MG63 (cell line): ENCODE data around the gene ATP8B4. TPM values are rescaled to one million over a fixed set of nuclear protein-coding genes. Genes with fewer than 3 reads are reported as not detected.
A peak's percentile ranks its signal among the peaks of the same experiment; 100 is the strongest.

ENCODE experiments used
- DNase-seq: peaks from one replicate; pipeline ENCODE4 v3.0.0-alpha.2; 2020
- H3K27me3 ChIP-seq: fragments of 250-450 bp; sonication (Bioruptor Pico); 2 replicates; pipeline ENCODE4 v1.5.1; 2020; ENCODE audit warnings: mild to moderate bottlenecking, moderate library complexity
- H3K36me3 ChIP-seq: fragments of 250-450 bp; sonication (Bioruptor Pico); 2 replicates; pipeline ENCODE4 v1.5.1; 2020; ENCODE audit warnings: mild to moderate bottlenecking, moderate library complexity
- H3K4me3 ChIP-seq: fragments of 250-450 bp; sonication (Bioruptor Pico); 2 replicates; pipeline ENCODE4 v1.5.1; 2020; ENCODE audit warnings: mild to moderate bottlenecking, moderate library complexity
- H3K9me3 ChIP-seq: fragments of 250-450 bp; sonication (Bioruptor Pico); 2 replicates; pipeline ENCODE4 v1.5.1; 2020; ENCODE audit warnings: mild to moderate bottlenecking, moderate library complexity
- total RNA-seq: library from RNA; depleted of rRNA; stranded (reverse); fragments of >200 nt; shearing (Covaris generic); gene quantifications from 2 replicates; pipeline ENCODE4 v1.2.3, GENCODE V29; 2014; ENCODE audit warnings: low replicate concordance

ATP8B4 gene
- total RNA-seq, 1 experiment from 2014 or later = not detected

DNA sequence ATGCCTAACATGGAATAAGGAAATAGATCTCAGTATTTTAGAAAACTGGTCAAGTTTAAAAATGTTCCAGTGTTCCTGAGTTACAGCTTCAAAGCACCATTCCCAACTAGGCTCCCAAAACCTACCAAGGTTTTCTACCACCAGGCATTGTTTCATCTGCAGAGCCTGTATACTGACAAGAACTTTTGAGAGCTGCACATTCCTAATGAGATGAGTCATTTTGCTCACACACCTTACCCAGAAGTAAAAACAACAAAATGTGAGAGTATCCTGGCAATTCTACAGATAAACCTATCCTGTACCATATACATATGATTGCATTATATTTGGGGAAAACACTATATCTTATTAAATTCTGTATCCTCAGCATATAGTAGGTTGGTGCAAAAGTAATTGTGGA is 90.7 kb downstream of the ATP8B4 start:
- Histone ChIP-seq H3K36me3 (no peaks in the 10 kb centered on the region), H3K9me3 (no peaks in the 10 kb centered on the region), H3K27me3 (no peaks in the 10 kb centered on the region), H3K4me3 (no peak overlapping the region)
- DNase-seq = no peak

DNA sequence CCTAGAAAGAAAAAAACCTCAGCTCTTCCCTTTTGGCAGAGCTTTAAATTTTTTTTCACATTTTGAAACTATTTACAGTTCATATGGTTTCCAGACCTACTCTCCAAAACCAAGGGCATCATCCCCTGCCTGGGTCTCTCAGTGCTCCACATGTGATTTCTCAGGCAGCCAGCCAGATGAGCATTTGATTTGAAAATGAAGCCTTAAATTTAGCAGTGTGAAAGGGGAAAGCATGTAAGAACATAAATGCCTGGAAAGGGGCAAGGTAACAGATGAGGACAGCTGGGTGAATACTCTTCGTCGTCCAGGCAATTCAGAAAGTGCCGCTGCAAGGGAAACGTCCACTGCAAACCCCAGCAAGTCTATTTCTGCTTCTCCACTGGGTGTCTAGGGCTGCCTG is 94.8 kb downstream of the ATP8B4 start:
- Histone ChIP-seq H3K27me3 (no peaks in the 10 kb centered on the region), H3K36me3 (no peaks in the 10 kb centered on the region), H3K4me3 (no peak overlapping the region), H3K9me3 (no peaks in the 10 kb centered on the region)
- no peak for DNase-seq

DNA sequence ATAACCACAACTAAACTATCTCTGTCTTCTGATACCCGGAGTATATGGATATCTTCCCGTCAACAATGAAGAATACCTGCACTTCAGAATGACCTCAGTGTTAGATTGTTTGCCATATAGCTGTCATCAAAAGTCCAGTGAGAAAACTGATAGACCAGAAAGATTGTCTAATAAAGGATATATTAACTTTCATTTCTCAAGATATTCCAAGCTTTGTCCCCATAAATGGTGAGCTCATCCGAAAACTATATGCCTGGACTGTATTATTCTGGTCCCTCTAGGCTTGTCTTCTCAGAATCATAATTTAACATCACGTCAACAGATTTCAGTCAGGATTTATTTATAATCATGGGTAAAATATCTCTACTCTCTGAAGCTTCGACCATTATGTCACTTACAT is 100.5 kb downstream of the ATP8B4 start:
- DNase-seq = no peak
- no peaks in the 10 kb centered on the region for H3K9me3 ChIP-seq

DNA sequence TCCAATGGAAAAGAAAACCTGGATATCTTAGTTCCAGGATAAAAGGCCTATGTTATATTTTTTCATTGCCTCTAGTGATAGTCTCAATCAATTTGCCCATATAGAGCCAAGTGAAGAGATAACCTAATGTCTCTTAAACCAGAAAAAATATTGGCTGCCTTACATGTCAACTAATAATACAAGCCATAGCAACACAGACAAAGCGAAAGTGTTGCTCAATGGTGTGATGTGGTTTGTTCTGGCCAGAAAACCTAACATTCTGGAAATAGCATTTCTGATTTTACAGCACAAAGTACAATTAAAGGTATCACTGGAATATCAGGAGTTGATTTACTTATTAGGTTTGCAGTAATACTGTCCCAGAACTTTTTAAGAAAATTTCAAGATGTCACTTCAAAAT is 101.5 kb downstream of the ATP8B4 start:
- H3K4me3 ChIP-seq = no peak overlapping the region
- no peaks in the 10 kb centered on the region for H3K27me3 ChIP-seq
- no peak for DNase-seq
- no peaks in the 10 kb centered on the region for H3K36me3 ChIP-seq
- no peaks in the 10 kb centered on the region for H3K9me3 ChIP-seq

More for the DNA sequence above, 100.5 kb downstream of the ATP8B4 start:
- Histone ChIP-seq H3K27me3 (no peaks in the 10 kb centered on the region), H3K4me3 (no peak overlapping the region), H3K36me3 (no peaks in the 10 kb centered on the region)

DNA sequence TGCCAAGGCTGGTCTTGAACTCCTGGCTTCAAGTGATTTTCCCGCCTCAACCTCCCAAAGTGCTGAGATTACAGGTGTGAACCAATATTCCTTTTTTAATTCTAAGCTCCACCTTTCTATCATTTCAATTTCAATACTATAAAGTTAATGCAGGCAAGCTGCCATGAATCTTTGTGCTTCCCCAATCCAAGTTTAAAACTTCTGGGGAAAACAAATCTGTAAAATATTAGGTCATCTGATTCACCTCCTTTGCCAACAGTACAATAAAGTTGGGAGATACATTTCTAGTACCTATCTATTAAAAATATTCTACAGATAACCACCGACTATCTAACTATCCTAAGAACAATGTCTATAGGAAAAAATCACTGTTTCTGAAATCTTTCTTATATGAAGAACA is 102.1 kb downstream of the ATP8B4 start:
- H3K4me3 ChIP-seq = no peak overlapping the region
- H3K27me3 ChIP-seq = no peaks in the 10 kb centered on the region
- no peaks in the 10 kb centered on the region for H3K36me3 ChIP-seq
- DNase-seq = no peak
- H3K9me3 ChIP-seq = no peaks in the 10 kb centered on the region

DNA sequence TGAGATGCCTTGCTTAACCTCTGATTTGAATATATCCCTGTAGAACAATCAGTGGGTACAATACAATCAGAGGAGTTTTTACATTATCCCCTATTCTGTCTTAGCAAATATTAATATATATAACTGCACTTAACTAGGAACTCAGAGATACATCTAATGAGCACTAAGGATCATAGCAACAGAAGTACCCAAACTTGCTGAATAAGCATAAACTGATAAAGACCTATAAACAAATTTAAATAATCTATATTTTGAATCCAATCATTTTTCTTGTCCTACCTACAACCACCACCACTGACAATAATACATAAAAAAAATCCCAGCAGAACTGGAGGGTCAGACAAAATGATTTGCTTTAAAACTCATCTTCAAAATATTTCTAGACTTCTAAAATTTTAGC is 106.2 kb downstream of the ATP8B4 start:
- no peaks in the 10 kb centered on the region for H3K36me3 ChIP-seq
- H3K4me3 ChIP-seq = no peak overlapping the region
- no peak for DNase-seq
- no peaks in the 10 kb centered on the region for H3K9me3 ChIP-seq
- H3K27me3 ChIP-seq = no peaks in the 10 kb centered on the region

DNA sequence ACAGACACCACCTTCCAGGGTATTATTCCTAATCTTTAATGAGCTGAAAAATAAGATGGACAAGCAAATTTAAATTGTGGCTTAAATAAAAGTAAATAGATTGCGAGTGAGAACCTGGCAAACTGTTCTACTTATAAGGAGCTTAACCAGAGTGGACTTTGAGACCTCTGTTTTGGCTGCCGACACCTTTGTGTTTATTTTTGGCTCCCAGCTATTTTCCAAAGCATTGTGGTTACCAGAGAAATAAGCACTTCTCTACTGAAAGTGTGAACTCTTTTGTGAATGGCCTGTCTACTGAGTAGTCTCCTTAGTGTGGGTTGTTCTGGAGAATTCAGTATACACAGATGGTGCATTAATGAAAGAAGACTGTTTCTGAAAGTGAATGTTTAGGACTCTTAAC is 109.4 kb downstream of the ATP8B4 start:
- Histone ChIP-seq H3K4me3 (no peak overlapping the region), H3K36me3 (no peaks in the 10 kb centered on the region), H3K27me3 (no peaks in the 10 kb centered on the region), H3K9me3 (no peaks in the 10 kb centered on the region)
- DNase-seq = no peak

DNA sequence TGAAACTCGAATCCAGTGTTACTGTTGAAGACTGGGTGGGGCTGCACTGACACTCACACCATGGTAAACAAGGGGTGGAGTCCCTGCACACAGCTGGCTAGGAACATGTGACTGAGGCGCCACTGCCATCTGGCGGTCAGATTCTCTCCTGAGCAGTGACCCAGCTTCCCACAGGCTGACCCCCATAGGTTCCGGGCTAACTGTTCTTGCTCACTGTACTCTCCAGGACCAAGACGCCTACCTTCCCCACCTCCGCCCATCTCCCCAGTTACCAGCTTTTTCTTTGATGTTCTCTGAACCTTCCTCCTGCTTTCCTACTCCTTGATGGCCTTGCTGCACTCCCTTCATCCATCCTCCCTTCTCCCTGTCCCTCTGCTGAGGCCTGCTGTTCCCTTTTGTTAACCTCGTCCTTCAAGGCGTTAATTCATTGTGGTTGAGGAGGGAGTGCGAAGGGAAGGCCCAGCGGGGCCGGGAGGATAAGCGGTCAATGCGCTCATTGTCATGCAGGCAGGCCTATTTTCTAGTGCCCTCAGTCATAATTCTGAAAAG is 115.2 kb downstream of the ATP8B4 start:
- Histone ChIP-seq H3K9me3 (no peaks in the 10 kb centered on the region; the same call in 1 of the 2 replicates), H3K27me3 (no peaks in the 10 kb centered on the region), H3K36me3 (no peaks in the 10 kb centered on the region), H3K4me3 (no peak overlapping the region)
- DNase-seq = peak; percentile 87

DNA sequence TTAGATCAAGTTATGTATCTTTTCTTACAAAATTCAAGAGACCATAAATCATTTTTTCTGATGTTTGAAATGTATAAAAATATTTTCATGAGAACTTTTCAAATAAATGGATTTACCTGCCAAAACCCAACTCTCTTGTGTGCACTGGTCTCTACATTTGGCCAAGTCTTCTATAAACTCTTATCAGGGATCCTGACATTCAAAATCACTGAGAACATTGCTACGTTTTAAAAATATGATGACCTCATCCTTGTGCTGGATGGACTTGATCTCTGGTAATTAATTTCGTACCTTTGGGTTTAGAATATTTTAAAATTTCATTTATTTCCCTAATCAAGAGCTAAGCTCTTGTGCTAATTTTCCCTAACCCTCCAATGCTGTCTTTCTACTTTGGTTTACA is 127.4 kb downstream of the ATP8B4 start:
- Histone ChIP-seq H3K4me3 (no peak overlapping the region), H3K9me3 (no peaks in the 10 kb centered on the region)
- DNase-seq = no peak

DNA sequence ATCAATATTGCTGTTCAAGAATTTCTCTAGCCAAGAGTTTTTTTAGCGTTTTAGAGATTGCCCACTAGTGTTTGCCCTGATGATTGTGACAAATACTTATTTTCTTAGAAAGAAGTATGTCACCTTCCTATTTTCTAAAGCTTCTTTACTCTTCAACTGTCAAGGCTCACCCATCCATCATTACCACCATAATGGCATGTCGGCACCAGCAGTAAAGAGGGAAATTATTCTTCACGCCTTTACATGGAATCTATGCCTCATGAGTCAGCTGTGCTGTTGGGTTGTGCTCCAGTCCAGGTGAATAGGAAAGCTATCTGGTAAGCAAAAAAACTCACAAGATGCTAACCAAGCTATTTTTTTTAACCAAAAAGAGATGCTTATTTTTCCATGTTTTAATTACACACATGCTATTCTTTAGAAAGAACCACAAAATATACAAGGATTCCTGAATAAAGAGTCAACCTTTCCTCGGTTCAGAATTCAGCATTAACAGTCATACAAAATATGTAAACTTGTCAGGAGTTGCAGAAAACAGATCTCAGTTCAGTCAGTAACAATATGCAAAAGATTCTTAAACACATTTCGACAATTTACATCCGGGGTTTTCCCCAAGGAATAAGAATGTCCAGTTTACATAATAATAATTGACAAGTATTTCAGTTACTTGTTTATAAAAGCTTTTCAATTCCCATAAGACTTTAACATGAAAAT is 128.0 kb downstream of the ATP8B4 start:
- H3K36me3 ChIP-seq = no peaks in the 10 kb centered on the region
- DNase-seq = no peak
- H3K4me3 ChIP-seq = no peak overlapping the region
- H3K27me3 ChIP-seq = no peaks in the 10 kb centered on the region
- no peaks in the 10 kb centered on the region for H3K9me3 ChIP-seq

More for the DNA sequence above, 127.4 kb downstream of the ATP8B4 start:
- Histone ChIP-seq H3K27me3 (no peaks in the 10 kb centered on the region), H3K36me3 (no peaks in the 10 kb centered on the region)

DNA sequence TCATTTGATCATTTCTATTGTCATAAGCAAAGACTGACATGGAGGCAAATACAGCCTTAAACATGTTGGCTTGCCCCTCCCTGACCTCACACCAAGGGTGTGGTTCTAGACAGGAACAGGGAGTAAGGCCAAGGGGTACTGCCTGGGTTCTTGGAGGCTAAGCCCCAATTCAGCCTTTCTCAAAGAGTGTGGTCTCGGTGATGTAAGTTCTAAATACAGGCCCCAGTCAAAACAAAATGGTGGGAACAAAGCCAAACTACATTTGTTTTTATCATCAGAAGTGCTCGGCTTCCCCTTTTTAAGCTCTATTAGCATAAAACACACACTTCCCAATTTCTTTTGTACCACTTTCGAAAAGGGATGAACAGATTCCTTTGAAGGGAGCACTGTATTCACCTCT is 129.5 kb downstream of the ATP8B4 start:
- H3K4me3 ChIP-seq = no peak overlapping the region
- no peak for DNase-seq
- no peaks in the 10 kb centered on the region for H3K9me3 ChIP-seq
- no peaks in the 10 kb centered on the region for H3K27me3 ChIP-seq
- H3K36me3 ChIP-seq = no peaks in the 10 kb centered on the region

DNA sequence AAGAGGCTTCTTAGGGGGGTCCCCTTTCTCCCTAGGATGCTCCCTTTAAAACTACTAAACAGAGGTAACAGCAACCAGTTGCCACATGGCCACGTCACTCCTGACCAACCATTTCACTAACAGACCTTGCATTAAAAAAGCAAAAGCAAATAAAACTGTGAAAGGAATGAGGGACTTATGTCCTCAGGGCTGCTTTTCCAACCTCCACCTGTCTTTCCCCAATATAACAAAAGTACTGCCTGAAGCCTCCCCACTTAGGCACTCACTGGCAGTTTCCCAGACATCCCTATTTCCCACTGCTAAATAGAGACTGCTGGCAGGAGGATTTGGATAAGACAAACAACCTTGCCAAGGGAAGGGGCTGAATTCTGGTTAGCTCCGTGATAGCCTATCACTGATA is 130.3 kb downstream of the ATP8B4 start:
- Histone ChIP-seq H3K36me3 (no peaks in the 10 kb centered on the region), H3K27me3 (no peaks in the 10 kb centered on the region), H3K9me3 (no peaks in the 10 kb centered on the region), H3K4me3 (no peak overlapping the region)
- no peak for DNase-seq

DNA sequence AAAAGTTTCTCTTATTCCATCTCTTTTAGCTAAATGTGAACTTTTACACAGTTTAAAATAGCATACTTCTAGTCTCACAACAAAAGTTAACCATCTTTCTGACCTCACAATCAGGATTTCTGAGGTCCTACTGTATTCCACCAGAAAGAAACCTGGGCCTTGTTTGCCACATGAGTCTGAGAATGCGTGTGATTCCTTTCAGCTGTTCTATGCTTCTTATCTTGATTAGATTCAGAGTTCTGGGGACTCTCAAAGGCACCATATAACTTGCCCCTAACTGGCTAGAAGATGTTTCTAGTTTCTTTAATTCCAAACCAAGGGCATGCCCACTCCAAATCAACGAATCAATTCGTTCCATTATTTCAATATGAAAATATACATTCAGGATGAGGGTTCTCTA is 131.1 kb downstream of the ATP8B4 start:
- H3K4me3 ChIP-seq = no peak overlapping the region
- DNase-seq = no peak
- no peaks in the 10 kb centered on the region for H3K27me3 ChIP-seq
- no peaks in the 10 kb centered on the region for H3K9me3 ChIP-seq
- H3K36me3 ChIP-seq = no peaks in the 10 kb centered on the region

DNA sequence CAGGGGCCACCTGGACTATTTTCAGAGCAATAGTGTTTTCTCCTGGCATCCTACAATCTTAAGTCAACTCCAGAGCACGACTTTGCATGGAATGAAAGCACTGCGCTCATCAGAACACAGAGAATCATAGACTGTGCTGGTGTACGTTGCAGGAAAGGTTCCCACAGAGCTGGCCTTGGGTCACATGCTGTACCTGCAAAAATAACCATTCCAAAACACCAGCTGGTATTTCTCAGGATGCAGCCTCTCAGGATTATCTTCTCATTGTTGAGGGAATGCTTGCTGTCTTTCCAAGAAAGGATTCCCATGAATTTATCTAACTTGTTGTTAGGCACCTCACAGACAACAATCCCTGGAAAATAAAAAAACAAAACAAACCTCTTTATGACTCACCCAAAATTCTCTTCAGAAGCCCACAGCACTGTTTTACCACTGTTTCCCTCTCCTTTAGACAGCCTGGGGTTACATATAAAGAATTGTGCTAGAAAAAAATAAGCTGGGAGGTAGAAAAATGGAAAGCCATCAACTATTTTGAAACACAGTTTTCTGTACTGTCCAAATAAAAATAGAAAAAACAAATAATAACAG is 131.7 kb downstream of the ATP8B4 start:
- no peak for DNase-seq
- H3K4me3 ChIP-seq = no peak overlapping the region
- H3K36me3 ChIP-seq = no peaks in the 10 kb centered on the region
- H3K27me3 ChIP-seq = no peaks in the 10 kb centered on the region
- H3K9me3 ChIP-seq = no peaks in the 10 kb centered on the region

DNA sequence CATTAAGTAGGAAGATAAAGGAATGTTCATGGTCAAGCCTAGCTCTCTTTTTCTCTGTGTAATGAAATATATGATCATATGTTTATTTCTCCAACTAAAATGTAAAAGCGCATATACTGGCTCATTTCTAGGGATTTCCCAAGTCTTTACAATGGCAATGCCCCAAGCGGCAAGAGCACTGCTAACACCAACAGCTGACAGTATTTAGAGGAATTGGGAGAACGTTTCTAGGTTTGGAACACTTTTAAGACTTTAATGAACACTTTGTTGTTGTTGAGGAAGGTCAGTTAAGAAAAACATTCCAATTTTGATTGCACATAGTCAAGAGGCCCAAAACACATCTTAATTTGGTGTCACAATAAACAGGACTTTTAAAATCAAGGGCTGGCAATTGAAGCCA is 132.7 kb downstream of the ATP8B4 start:
- H3K27me3 ChIP-seq = no peaks in the 10 kb centered on the region
- no peak for DNase-seq
- no peaks in the 10 kb centered on the region for H3K36me3 ChIP-seq
- H3K9me3 ChIP-seq = no peaks in the 10 kb centered on the region
- H3K4me3 ChIP-seq = no peak overlapping the region

DNA sequence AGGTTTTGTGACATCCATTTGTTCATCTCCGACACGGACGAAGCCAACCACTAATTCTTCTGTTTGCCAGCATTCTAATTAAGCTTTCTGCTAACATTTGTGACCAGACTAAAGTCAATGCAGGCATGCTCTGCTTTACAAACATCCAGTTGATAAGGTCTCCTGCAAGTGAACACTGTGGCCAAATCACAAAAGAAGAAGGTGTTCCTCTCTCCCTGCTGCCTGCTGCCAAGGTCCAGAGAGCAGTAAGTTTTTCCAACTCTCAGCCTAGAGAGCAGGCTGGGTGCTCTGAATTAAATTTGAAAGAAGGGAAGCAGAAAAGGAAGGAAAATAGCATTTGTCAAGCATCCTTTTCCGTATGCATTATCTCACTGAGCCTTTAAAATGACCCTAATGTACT is 133.6 kb downstream of the ATP8B4 start:
- H3K4me3 ChIP-seq = no peak overlapping the region

DNA sequence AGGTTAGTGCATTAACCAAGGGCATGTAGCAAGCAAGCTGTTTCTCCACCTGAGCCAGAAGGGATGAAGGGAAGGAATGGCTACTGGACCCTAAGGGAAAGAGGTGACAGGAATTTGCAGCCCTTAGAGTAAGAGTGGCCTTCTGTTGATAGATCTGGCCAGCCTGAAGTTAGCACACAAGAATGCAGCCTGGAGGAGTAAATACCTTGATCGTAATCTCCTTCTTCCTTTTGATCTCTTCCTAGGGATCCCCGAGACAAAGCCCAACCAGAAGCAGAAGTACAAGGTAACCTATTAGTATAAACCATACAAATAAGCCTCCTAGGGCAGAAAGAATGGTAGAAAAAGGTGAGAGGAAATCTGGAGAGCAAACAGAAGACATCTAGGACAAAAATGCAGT is 134.6 kb downstream of the ATP8B4 start:
- DNase-seq = no peak
- Histone ChIP-seq H3K36me3 (no peaks in the 10 kb centered on the region), H3K4me3 (no peak overlapping the region), H3K27me3 (no peaks in the 10 kb centered on the region), H3K9me3 (no peaks in the 10 kb centered on the region)

More for the DNA sequence above, 133.6 kb downstream of the ATP8B4 start:
- no peak for DNase-seq
- Histone ChIP-seq H3K36me3 (no peaks in the 10 kb centered on the region), H3K27me3 (no peaks in the 10 kb centered on the region), H3K9me3 (no peaks in the 10 kb centered on the region)

DNA sequence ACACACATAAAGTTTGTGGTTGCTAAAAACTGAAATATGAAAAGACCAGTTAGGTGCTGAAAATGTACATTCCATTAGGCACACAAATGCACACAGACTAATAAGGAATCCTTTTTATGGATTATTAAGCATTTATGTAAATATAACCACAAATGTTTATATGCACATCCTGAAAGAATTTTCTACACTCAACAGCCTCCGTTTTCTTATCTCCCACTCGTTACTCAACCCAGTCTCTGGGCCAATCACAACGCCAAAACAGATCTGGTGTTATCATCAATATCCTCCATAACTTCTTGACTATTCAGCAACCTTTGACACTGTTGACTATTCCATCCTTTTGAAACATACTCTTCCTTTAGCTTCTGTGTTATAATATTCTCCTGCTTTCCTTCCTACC is 136.4 kb downstream of the ATP8B4 start:
- no peak for DNase-seq
- no peaks in the 10 kb centered on the region for H3K36me3 ChIP-seq
- H3K4me3 ChIP-seq = no peak overlapping the region
- H3K9me3 ChIP-seq = no peaks in the 10 kb centered on the region
- H3K27me3 ChIP-seq = no peaks in the 10 kb centered on the region
